WTC11 (cell line): Measurements from ENCODE around the gene TMEM191C. TPM values are rescaled to one million over a fixed set of nuclear protein-coding genes. Genes with fewer than 3 reads are reported as not detected.
A peak's percentile ranks its signal among the peaks of the same experiment; 100 is the strongest.
"Not testable (repeated sequence)": the region's sequence is repeated elsewhere in the genome, so short reads cannot be mapped to it uniquely, and the experiment has no call there.

ENCODE experiments used
- ATAC-seq: fragments of 200-7000 bp; cut with Tn5 transposase; 2 replicates; pipeline ENCODE4 v1.10.0; 2021; ENCODE audit warnings: mild to moderate bottlenecking, moderate library complexity
- CTCF ChIA-PET: fragments of 300-600 bp; sonication (Branson Sonifier 250); formaldehyde crosslinking; loops from one replicate; lab custom pipeline; 2021; ENCODE audit warnings: antibody characterized with exemption; lab: Charles Lee
- POLR2A ChIA-PET: fragments of 350-600 bp; sonication (Branson Sonifier 250); formaldehyde crosslinking; loops from one replicate; lab custom pipeline; 2021; ENCODE audit warnings: antibody characterized with exemption; lab: Charles Lee
- DNase-seq: peaks from one replicate; pipeline ENCODE4 v3.0.0; 2021; ENCODE audit warnings: low spot score
- H3K27ac Mint-ChIP-seq: 2 replicates; pipeline ENCODE4 v1.8.0; 2021; ENCODE audit warnings: mixed read lengths
- H3K27me3 Mint-ChIP-seq: 2 replicates; pipeline ENCODE4 v1.8.0; 2021; ENCODE audit warnings: low read depth, mild to moderate bottlenecking, moderate library complexity, mixed read lengths
- H3K36me3 Mint-ChIP-seq: 2 replicates; pipeline ENCODE4 v1.8.0; 2021; ENCODE audit warnings: mixed read lengths
- H3K4me1 Mint-ChIP-seq: 2 replicates; pipeline ENCODE4 v1.8.0; 2022; ENCODE audit warnings: mixed read lengths
- H3K4me3 Mint-ChIP-seq: 2 replicates; pipeline ENCODE4 v1.8.0; 2021; ENCODE audit warnings: mild to moderate bottlenecking, moderate library complexity, mixed read lengths
- H3K9me3 Mint-ChIP-seq: 2 replicates; pipeline ENCODE4 v1.8.0; 2021; ENCODE audit warnings: mixed read lengths
- total RNA-seq: library from RNA; stranded (reverse); gene quantifications from 3 replicates; pipeline ENCODE4 v1.2.3, GENCODE V29; 2021

TMEM191C gene
- total RNA-seq, 1 experiment from 2014 or later = 6.4 TPM

DNA sequence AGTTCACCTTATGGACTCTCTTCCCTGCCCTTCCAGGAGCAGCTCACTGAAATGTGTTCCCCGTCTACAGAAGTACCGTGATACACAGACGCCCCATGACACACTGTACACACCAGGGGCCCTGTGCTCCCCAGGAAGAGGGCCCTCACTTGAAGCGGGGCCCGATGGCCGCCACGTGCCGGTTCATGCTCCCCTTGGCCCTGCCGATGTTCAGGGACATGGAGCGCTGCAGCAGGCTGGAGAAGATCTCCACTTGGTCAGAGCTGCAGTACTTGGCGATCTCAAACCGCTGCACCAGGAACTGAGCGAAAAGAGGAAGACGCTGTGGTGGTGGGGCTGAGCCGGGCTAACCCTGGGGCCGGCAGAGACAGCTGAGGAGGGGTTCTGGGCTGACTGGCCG lies 20.5 kb downstream of the TMEM191C start:
- DNase-seq, POLR2A ChIA-PET, H3K9me3 Mint-ChIP-seq: not testable (repeated sequence)

GRCh38 chr22:21489149-21489680 lies 22.0 kb downstream of the TMEM191C start:
- POLR2A ChIA-PET, H3K4me3 Mint-ChIP-seq, H3K27me3 Mint-ChIP-seq, H3K9me3 Mint-ChIP-seq, CTCF ChIA-PET, H3K27ac Mint-ChIP-seq, H3K4me1 Mint-ChIP-seq, H3K36me3 Mint-ChIP-seq, DNase-seq, ATAC-seq: not testable (repeated sequence)

More for the DNA sequence above, 20.5 kb downstream of the TMEM191C start:
- H3K4me3 Mint-ChIP-seq, ATAC-seq, H3K27ac Mint-ChIP-seq, H3K36me3 Mint-ChIP-seq, CTCF ChIA-PET, H3K27me3 Mint-ChIP-seq, H3K4me1 Mint-ChIP-seq: not testable (repeated sequence)

GRCh38 chr22:21490556-21490955 lies 23.4 kb downstream of the TMEM191C start:
- ATAC-seq, H3K4me3 Mint-ChIP-seq, H3K9me3 Mint-ChIP-seq, CTCF ChIA-PET, H3K36me3 Mint-ChIP-seq, DNase-seq, H3K27ac Mint-ChIP-seq, H3K27me3 Mint-ChIP-seq, POLR2A ChIA-PET, H3K4me1 Mint-ChIP-seq: not testable (repeated sequence)

DNA sequence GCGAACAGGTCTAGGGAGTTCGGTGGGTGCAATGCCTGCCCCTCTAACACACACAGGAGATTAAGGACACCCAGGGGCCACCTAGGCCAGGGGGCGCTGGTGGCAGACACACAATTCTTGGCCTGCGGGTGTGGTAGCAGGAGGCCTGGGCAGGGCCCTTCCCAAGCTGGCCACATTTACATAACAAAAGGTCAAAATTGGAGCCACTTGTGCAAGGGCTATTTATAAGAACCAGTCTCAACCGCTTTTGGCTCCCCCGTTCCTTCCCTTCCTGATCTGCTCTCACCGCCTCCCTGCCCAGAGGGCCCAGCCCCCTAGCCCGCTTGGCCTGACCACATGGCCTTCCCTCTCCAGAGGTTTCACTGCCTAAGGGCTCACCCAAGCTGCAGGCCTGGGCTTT lies 25.1 kb downstream of the TMEM191C start:
- H3K4me3 Mint-ChIP-seq, H3K27me3 Mint-ChIP-seq, H3K4me1 Mint-ChIP-seq, H3K27ac Mint-ChIP-seq, H3K9me3 Mint-ChIP-seq, DNase-seq, CTCF ChIA-PET, POLR2A ChIA-PET, H3K36me3 Mint-ChIP-seq: not testable (repeated sequence)
- ATAC-seq = peak; percentile 57

DNA sequence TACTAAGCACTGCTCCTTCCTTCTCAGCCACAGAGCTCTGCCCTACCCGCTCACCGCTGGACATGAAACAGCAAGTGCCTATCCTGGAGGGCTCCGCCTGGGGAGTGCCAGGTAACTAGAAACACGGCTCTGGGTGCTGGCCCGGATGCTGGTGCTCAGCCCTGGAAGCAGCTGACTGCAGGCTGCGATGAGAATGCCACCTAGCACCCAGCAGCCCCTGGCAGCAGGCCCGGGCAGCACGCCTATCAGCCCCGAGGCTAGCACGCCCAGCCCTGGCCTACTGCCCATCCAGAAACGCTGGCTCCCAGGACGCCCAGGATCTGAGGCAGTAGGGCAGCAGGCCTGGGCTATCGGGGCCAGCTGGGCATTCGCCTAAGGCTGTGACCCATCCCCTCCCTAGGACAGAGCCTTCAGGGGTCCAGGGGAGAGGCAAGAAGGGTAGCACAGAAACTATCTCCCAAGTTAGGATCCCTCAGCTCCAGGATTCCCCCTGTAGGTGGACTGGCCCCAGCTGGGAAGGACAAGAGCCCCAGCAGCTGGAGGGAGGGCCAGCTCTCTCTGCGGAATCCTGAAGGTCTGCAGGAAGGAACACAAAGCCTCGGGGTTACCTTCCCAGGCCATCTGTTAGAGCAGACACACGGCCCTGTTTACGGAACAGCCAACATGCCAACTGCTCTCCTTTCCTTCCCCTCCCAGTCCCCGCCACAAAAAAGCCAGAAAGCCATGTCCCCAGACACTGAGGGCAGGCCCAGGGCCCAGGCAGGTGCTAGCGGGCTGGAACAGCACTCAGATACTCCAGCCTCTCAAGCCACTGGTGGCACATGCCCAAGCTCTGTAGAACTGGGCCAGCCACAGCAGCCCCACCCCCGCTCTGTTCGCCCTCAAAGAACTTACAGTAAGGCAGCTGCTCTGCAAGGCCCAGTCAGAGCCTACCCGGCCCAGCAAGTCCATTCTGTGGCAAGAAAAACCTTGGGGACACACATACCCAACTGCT lies 26.9 kb downstream of the TMEM191C start:
- POLR2A ChIA-PET, CTCF ChIA-PET, H3K4me3 Mint-ChIP-seq, H3K4me1 Mint-ChIP-seq, DNase-seq, H3K36me3 Mint-ChIP-seq, H3K27me3 Mint-ChIP-seq, H3K9me3 Mint-ChIP-seq, H3K27ac Mint-ChIP-seq: not testable (repeated sequence)
- ATAC-seq = peak; percentile 19

DNA sequence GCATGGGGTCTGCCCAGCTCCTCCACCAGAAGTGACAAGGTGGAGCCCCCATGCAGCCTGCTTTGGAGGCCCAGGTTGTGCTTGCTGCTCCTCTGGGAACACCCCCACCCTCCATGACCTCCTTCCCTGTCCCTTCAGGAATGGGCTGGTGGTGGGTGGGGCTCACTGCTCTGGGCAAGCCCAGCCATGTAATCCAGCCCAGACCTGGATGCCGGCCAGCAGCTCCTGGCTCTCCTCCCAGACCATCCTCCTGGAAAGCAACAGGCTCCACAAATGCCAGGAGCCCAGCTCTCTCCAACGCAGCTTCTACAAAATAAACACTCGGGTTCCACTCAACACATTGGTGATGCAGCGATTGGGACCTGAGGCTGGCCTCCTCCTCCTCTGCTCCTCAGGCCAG lies 30.8 kb downstream of the TMEM191C start:
- H3K4me3 Mint-ChIP-seq, H3K36me3 Mint-ChIP-seq, H3K27ac Mint-ChIP-seq, H3K27me3 Mint-ChIP-seq, ATAC-seq, POLR2A ChIA-PET, DNase-seq, H3K9me3 Mint-ChIP-seq, H3K4me1 Mint-ChIP-seq, CTCF ChIA-PET: not testable (repeated sequence)

- H3K9me3 Mint-ChIP-seq, H3K27me3 Mint-ChIP-seq, ATAC-seq, DNase-seq, H3K4me3 Mint-ChIP-seq, H3K36me3 Mint-ChIP-seq, CTCF ChIA-PET, H3K4me1 Mint-ChIP-seq, POLR2A ChIA-PET, H3K27ac Mint-ChIP-seq: not testable (repeated sequence)
Measured at GRCh38 chr22:21498489-21498888, 31.3 kb downstream of the TMEM191C start.

DNA sequence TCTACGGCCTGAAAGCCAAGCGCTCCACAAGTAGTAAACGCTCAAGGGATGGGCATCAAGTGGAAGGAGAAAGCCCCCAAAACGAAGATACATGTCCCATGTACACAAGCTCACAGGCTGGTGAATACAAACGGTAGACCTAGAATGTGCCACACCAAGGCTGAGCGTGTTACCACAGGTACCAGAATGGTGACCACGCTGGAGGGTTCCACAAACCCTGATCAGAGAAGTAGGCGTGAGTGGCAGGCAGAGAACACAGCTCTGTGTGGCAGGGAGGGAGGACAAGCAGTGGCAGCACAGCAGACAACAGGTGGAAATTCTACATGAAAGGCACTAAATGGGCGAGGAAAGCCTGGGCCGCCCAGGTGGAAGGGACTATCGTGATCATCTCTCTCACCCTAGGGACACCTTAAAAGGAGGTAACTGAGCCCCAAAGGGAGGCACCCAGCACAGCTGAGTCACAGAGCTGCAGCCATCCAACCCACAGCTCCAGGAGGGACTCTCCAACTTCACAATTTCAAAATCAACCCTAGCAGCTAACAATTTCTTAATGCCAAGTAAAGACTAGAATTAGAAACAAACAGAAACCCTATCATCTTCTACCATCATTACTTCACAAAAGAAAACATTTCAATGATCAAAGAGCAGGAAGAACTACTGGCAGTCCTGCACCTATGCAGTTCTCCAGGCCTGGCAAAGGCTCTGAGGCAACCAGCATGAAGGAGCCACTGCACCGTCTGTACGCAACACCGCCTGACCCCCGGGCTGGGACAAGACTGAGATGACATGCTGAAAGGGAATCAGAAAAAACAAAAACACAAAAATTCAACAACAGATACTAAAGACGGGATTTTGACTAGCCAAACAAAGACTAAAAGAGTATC lies 32.7 kb downstream of the TMEM191C start:
- H3K4me1 Mint-ChIP-seq, H3K4me3 Mint-ChIP-seq, H3K27ac Mint-ChIP-seq, H3K36me3 Mint-ChIP-seq, H3K9me3 Mint-ChIP-seq, CTCF ChIA-PET, ATAC-seq, DNase-seq, H3K27me3 Mint-ChIP-seq, POLR2A ChIA-PET: not testable (repeated sequence)

- H3K4me1 Mint-ChIP-seq, H3K36me3 Mint-ChIP-seq, POLR2A ChIA-PET, H3K4me3 Mint-ChIP-seq, ATAC-seq, H3K27me3 Mint-ChIP-seq, H3K9me3 Mint-ChIP-seq, DNase-seq, H3K27ac Mint-ChIP-seq, CTCF ChIA-PET: not testable (repeated sequence)
Measured at GRCh38 chr22:21510397-21510796, 43.2 kb downstream of the TMEM191C start.

GRCh38 chr22:21512022-21512421 lies 44.8 kb downstream of the TMEM191C start:
- POLR2A ChIA-PET, H3K4me3 Mint-ChIP-seq, ATAC-seq, H3K27me3 Mint-ChIP-seq, H3K36me3 Mint-ChIP-seq, DNase-seq, H3K27ac Mint-ChIP-seq, H3K4me1 Mint-ChIP-seq, H3K9me3 Mint-ChIP-seq, CTCF ChIA-PET: not testable (repeated sequence)

GRCh38 chr22:21514117-21514516 lies 46.9 kb downstream of the TMEM191C start:
- DNase-seq, H3K27me3 Mint-ChIP-seq, H3K27ac Mint-ChIP-seq, H3K9me3 Mint-ChIP-seq, H3K36me3 Mint-ChIP-seq, H3K4me1 Mint-ChIP-seq, POLR2A ChIA-PET, H3K4me3 Mint-ChIP-seq, CTCF ChIA-PET: not testable (repeated sequence)
- ATAC-seq = 0 out of 2 replicates have a peak, but pooled peaks have one; percentile 1

GRCh38 chr22:21515234-21515633 lies 48.0 kb downstream of the TMEM191C start:
- H3K9me3 Mint-ChIP-seq, H3K4me3 Mint-ChIP-seq, CTCF ChIA-PET, ATAC-seq, H3K27ac Mint-ChIP-seq, H3K27me3 Mint-ChIP-seq, POLR2A ChIA-PET, H3K4me1 Mint-ChIP-seq, DNase-seq, H3K36me3 Mint-ChIP-seq: not testable (repeated sequence)
